Lower leg skin (tissue), 3 donors: ENCODE results near the gene RASA4.
"Not testable (repeated sequence)": the region's sequence is repeated elsewhere in the genome, so short reads cannot be mapped to it uniquely, and the experiment has no call there.

Experiments used
- POLR2A ChIP-seq, 2 donors: fragments of 450-650 bp; IDR thresholded peaks; one replicate each; pipeline ENCODE4 v1.6.1; 2016 to 2017; ENCODE audit warnings: antibody characterized with exemption in 2 of 2, mild to moderate bottlenecking in 1 of 2, moderate library complexity in 1 of 2
- TF ChIP-seq, protein P1 (sequence below), 3 donors: fragments of 450-650 bp; IDR thresholded peaks; one replicate each; pipeline ENCODE4 v1.5.1; 2016; ENCODE audit warnings: antibody characterized with exemption in 3 of 3, mild to moderate bottlenecking in 3 of 3, moderate library complexity in 2 of 3

DNA sequence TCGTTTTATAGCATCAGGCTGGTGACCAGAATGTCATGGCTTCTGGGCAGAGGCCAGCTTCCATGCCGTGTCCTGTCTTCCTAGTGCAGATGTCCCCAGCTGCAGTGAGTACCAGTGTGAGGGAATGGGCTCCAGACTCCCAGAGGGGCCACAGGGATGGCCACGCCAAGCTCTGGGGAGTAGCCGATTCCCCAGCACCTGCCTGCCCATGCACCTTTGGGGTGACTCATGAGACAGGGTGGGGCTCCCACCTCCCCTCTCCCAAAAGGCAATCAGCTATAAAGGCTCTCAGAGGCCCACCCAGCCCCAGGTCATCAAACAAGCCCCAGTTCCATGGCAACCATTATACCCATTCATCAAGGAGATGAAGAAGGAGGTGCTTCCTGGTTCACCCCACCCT lies 33.4 kb upstream of the RASA4 start, which contains the start of gene SPDYE2B:
- TF ChIP-seq, protein P1, sequence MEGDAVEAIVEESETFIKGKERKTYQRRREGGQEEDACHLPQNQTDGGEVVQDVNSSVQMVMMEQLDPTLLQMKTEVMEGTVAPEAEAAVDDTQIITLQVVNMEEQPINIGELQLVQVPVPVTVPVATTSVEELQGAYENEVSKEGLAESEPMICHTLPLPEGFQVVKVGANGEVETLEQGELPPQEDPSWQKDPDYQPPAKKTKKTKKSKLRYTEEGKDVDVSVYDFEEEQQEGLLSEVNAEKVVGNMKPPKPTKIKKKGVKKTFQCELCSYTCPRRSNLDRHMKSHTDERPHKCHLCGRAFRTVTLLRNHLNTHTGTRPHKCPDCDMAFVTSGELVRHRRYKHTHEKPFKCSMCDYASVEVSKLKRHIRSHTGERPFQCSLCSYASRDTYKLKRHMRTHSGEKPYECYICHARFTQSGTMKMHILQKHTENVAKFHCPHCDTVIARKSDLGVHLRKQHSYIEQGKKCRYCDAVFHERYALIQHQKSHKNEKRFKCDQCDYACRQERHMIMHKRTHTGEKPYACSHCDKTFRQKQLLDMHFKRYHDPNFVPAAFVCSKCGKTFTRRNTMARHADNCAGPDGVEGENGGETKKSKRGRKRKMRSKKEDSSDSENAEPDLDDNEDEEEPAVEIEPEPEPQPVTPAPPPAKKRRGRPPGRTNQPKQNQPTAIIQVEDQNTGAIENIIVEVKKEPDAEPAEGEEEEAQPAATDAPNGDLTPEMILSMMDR (IDR thresholded peaks at IDR 0.05): not testable (repeated sequence)
- not testable (repeated sequence) for TF ChIP-seq POLR2A (IDR thresholded peaks at IDR 0.05)
